ENCODE measurements around the gene PIANP.
"Not testable (repeated sequence)": the region's sequence is repeated elsewhere in the genome, so short reads cannot be mapped to it uniquely, and the experiment has no call there.

PIANP gene

GRCh38 chr12:6723607-6724408 is 23.2 kb upstream of the PIANP start, which contains the start of gene COPS7A:
COPS7A (plus strand) TSS chr12:6724046; CDS start chr12:6724657, 611 bp downstream.
- Mint-ChIP-seq H3K4me3 (peak within 1 kb of the TSS; percentile 94), H3K36me3 (peaks cover 5% of the 10 kb centered on the region), H3K4me1 (ENCODE audit: low read depth) (peaks cover 24% of the 10 kb centered on the region), H3K27me3 (no peaks in the 10 kb centered on the region), H3K9me3 (ENCODE audit: low read depth) (no peaks in the 10 kb centered on the region), H3K27ac (peak within 1 kb of the TSS; percentile 95)

- Mint-ChIP-seq H3K4me1 (ENCODE audit: low read depth) (peaks cover 24% of the 10 kb centered on the region), H3K27me3 (no peaks in the 10 kb centered on the region), H3K4me3 (peak overlapping the region; percentile 50), H3K9me3 (ENCODE audit: low read depth) (no peaks in the 10 kb centered on the region), H3K36me3 (peaks cover 2% of the 10 kb centered on the region), H3K27ac (peak overlapping the region; percentile 28)
These were observed 22.2 kb upstream of the PIANP start for GRCh38 chr12:6722863-6723262.

GRCh38 chr12:6716874-6717437 is 16.3 kb upstream of the PIANP start:
- Mint-ChIP-seq H3K9me3 (ENCODE audit: low read depth) (no peaks in the 10 kb centered on the region), H3K27ac (no peak overlapping the region), H3K4me1 (ENCODE audit: low read depth) (no peaks in the 10 kb centered on the region), H3K27me3 (peaks cover 2% of the 10 kb centered on the region), H3K4me3 (no peak overlapping the region), H3K36me3 (no peaks in the 10 kb centered on the region)

GRCh38 chr12:6716031-6716873 is 15.6 kb upstream of the PIANP start:
- not testable (repeated sequence) for H3K4me1 Mint-ChIP-seq (ENCODE audit: low read depth); H3K4me3 Mint-ChIP-seq; H3K27ac Mint-ChIP-seq; H3K27me3 Mint-ChIP-seq; H3K9me3 Mint-ChIP-seq (ENCODE audit: low read depth); H3K36me3 Mint-ChIP-seq

- H3K4me1 Mint-ChIP-seq (ENCODE audit: low read depth) = peaks cover 7% of the 10 kb centered on the region
- H3K9me3 Mint-ChIP-seq (ENCODE audit: low read depth) = no peaks in the 10 kb centered on the region
- H3K27ac Mint-ChIP-seq = peak overlapping the region; percentile 82
- peak overlapping the region; percentile 85 for H3K4me3 Mint-ChIP-seq
- peaks cover 8% of the 10 kb centered on the region for H3K27me3 Mint-ChIP-seq
- no peaks in the 10 kb centered on the region for H3K36me3 Mint-ChIP-seq
These were observed 8.4 kb upstream of the PIANP start for GRCh38 chr12:6708960-6709394.

GRCh38 chr12:6708351-6708750 is 7.7 kb upstream of the PIANP start:
- H3K4me1 Mint-ChIP-seq (ENCODE audit: low read depth); H3K9me3 Mint-ChIP-seq (ENCODE audit: low read depth); H3K4me3 Mint-ChIP-seq; H3K36me3 Mint-ChIP-seq; H3K27ac Mint-ChIP-seq: not testable (repeated sequence)
- H3K27me3 Mint-ChIP-seq = peaks cover 12% of the 10 kb centered on the region

- Mint-ChIP-seq H3K27ac (no peak overlapping the region), H3K36me3 (no peaks in the 10 kb centered on the region), H3K9me3 (ENCODE audit: low read depth) (no peaks in the 10 kb centered on the region), H3K4me3 (no peak overlapping the region), H3K4me1 (ENCODE audit: low read depth) (peaks cover 21% of the 10 kb centered on the region), H3K27me3 (peaks cover 34% of the 10 kb centered on the region)
These were observed 3.0 kb upstream of the PIANP start for GRCh38 chr12:6703631-6704030.

- no peaks in the 10 kb centered on the region for H3K9me3 Mint-ChIP-seq (ENCODE audit: low read depth)
- H3K27ac Mint-ChIP-seq = no peak overlapping the region
- peaks cover 21% of the 10 kb centered on the region for H3K4me1 Mint-ChIP-seq (ENCODE audit: low read depth)
- peak overlapping the region; percentile 85 for H3K4me3 Mint-ChIP-seq
- peaks cover 34% of the 10 kb centered on the region for H3K27me3 Mint-ChIP-seq
- H3K36me3 Mint-ChIP-seq = no peaks in the 10 kb centered on the region
These were observed 608 bp upstream of the PIANP start for GRCh38 chr12:6701078-6701768.

- H3K27me3 Mint-ChIP-seq = peaks cover 33% of the 10 kb centered on the region
- no peaks in the 10 kb centered on the region for H3K36me3 Mint-ChIP-seq
- no peak overlapping the region for H3K27ac Mint-ChIP-seq
- H3K4me1 Mint-ChIP-seq (ENCODE audit: low read depth) = peaks cover 21% of the 10 kb centered on the region
- no peaks in the 10 kb centered on the region for H3K9me3 Mint-ChIP-seq (ENCODE audit: low read depth)
- peak overlapping the region; percentile 70 for H3K4me3 Mint-ChIP-seq
These were observed 498 bp downstream of the PIANP start for GRCh38 chr12:6699989-6700645.

- Mint-ChIP-seq H3K4me3 (peak overlapping the region; percentile 70), H3K27me3 (peaks cover 30% of the 10 kb centered on the region), H3K36me3 (no peaks in the 10 kb centered on the region), H3K27ac (no peak overlapping the region), H3K4me1 (ENCODE audit: low read depth) (peaks cover 21% of the 10 kb centered on the region), H3K9me3 (ENCODE audit: low read depth) (no peaks in the 10 kb centered on the region)
These were observed 1.2 kb downstream of the PIANP start for GRCh38 chr12:6699259-6699988.

GRCh38 chr12:6698352-6699046 is 2.1 kb downstream of the PIANP start:
- no peaks in the 10 kb centered on the region for H3K9me3 Mint-ChIP-seq (ENCODE audit: low read depth)
- peaks cover 24% of the 10 kb centered on the region for H3K27me3 Mint-ChIP-seq
- H3K27ac Mint-ChIP-seq = no peak overlapping the region
- H3K4me3 Mint-ChIP-seq = peak overlapping the region; percentile 70
- peaks cover 21% of the 10 kb centered on the region for H3K4me1 Mint-ChIP-seq (ENCODE audit: low read depth)
- no peaks in the 10 kb centered on the region for H3K36me3 Mint-ChIP-seq

GRCh38 chr12:6697584-6698351 is 2.8 kb downstream of the PIANP start:
- H3K4me3 Mint-ChIP-seq = no peak overlapping the region
- H3K36me3 Mint-ChIP-seq = no peaks in the 10 kb centered on the region
- no peak overlapping the region for H3K27ac Mint-ChIP-seq
- peaks cover 19% of the 10 kb centered on the region for H3K27me3 Mint-ChIP-seq
- no peaks in the 10 kb centered on the region for H3K9me3 Mint-ChIP-seq (ENCODE audit: low read depth)
- peaks cover 21% of the 10 kb centered on the region for H3K4me1 Mint-ChIP-seq (ENCODE audit: low read depth)

Measured in activated naive CD8-positive, alpha-beta T cell (primary cell).